Dermis blood vessel endothelial cell (primary cell): ENCODE data around the gene KANSL1L. TPM values are rescaled to one million over a fixed set of nuclear protein-coding genes. Genes with fewer than 3 reads are reported as not detected.

Experiments
- DNase-seq: peaks from one replicate; pipeline ENCODE4 v3.0.0; 2010
- total RNA-seq: library from RNA; depleted of rRNA; stranded (reverse); fragments of >200 nt; gene quantifications from 2 replicates; pipeline ENCODE4 v1.2.3, GENCODE V29; 2014

KANSL1L gene
- total RNA-seq, 1 donor from 2014 or later, result 29.1 TPM

GRCh38 chr2:210072493-210072892 is 98.7 kb downstream of the KANSL1L start:
- DNase-seq, result no peak

GRCh38 chr2:210063306-210063705 is 107.9 kb downstream of the KANSL1L start:
- DNase-seq, result no peak

- no peak for DNase-seq
Measured at GRCh38 chr2:210055825-210056224, 115.4 kb downstream of the KANSL1L start.

- no peak for DNase-seq
Measured at GRCh38 chr2:210054696-210055095, 116.5 kb downstream of the KANSL1L start.

- no peak for DNase-seq
Measured at GRCh38 chr2:210050885-210051284, 120.3 kb downstream of the KANSL1L start.

GRCh38 chr2:210049831-210050230 is 121.4 kb downstream of the KANSL1L start:
- DNase-seq, result no peak

- no peak for DNase-seq
Measured at GRCh38 chr2:210046851-210047500, 124.2 kb downstream of the KANSL1L start.

GRCh38 chr2:210038078-210038477 is 133.1 kb downstream of the KANSL1L start:
- DNase-seq, result no peak

- DNase-seq, result no peak
Measured at GRCh38 chr2:210035679-210036078, 135.5 kb downstream of the KANSL1L start.

GRCh38 chr2:210034087-210034683 is 137.0 kb downstream of the KANSL1L start:
- no peak for DNase-seq

GRCh38 chr2:210028178-210028577 is 143.0 kb downstream of the KANSL1L start:
- DNase-seq, result no peak

GRCh38 chr2:210027608-210028007 is 143.6 kb downstream of the KANSL1L start:
- no peak for DNase-seq

GRCh38 chr2:210022824-210023223 is 148.4 kb downstream of the KANSL1L start:
- DNase-seq, result no peak

GRCh38 chr2:210020138-210020537 is 151.1 kb downstream of the KANSL1L start:
- DNase-seq, result no peak

- DNase-seq, result no peak
Measured at GRCh38 chr2:210009896-210010295, 161.3 kb downstream of the KANSL1L start.

GRCh38 chr2:210009126-210009525 is 162.1 kb downstream of the KANSL1L start:
- DNase-seq, result no peak

- DNase-seq, result peak; percentile 20
Measured at GRCh38 chr2:210007895-210008294, 163.3 kb downstream of the KANSL1L start.

- DNase-seq, result no peak
Measured at GRCh38 chr2:210004881-210005280, 166.3 kb downstream of the KANSL1L start.

GRCh38 chr2:210003359-210003758 is 167.8 kb downstream of the KANSL1L start:
- DNase-seq, result no peak

GRCh38 chr2:210002158-210003157 is 168.8 kb downstream of the KANSL1L start, which contains the start of gene RPE:
TSS of gene RPE (plus strand) at chr2:210002638. CDS start at chr2:210002662, 24 bp downstream.
- peak; percentile 96 for DNase-seq

GRCh38 chr2:210000464-210001324 is 170.5 kb downstream of the KANSL1L start:
- no peak for DNase-seq

- DNase-seq, result peak; percentile 71
Measured at GRCh38 chr2:209998596-209998995, 172.6 kb downstream of the KANSL1L start.
